DND-41 (cell line): Measurements from ENCODE around the gene VWA2.

Source experiments
- EZH2 ChIP-seq: IDR thresholded peaks from 3 replicates; pipeline ENCODE4 v1.6.1; 2012; ENCODE audit warnings: borderline replicate concordance, low read depth, mild to moderate bottlenecking, moderate library complexity, low read length, inconsistent platforms; ENCODE audit not compliant: severe bottlenecking
- TF ChIP-seq, protein P1 (sequence below): IDR thresholded peaks from 2 replicates; pipeline ENCODE4 v1.5.1; 2012; ENCODE audit warnings: borderline replicate concordance, low read length, moderate library complexity, mild to moderate bottlenecking; ENCODE audit not compliant: poor library complexity, severe bottlenecking; ENCODE audit errors: extremely low read depth

DNA sequence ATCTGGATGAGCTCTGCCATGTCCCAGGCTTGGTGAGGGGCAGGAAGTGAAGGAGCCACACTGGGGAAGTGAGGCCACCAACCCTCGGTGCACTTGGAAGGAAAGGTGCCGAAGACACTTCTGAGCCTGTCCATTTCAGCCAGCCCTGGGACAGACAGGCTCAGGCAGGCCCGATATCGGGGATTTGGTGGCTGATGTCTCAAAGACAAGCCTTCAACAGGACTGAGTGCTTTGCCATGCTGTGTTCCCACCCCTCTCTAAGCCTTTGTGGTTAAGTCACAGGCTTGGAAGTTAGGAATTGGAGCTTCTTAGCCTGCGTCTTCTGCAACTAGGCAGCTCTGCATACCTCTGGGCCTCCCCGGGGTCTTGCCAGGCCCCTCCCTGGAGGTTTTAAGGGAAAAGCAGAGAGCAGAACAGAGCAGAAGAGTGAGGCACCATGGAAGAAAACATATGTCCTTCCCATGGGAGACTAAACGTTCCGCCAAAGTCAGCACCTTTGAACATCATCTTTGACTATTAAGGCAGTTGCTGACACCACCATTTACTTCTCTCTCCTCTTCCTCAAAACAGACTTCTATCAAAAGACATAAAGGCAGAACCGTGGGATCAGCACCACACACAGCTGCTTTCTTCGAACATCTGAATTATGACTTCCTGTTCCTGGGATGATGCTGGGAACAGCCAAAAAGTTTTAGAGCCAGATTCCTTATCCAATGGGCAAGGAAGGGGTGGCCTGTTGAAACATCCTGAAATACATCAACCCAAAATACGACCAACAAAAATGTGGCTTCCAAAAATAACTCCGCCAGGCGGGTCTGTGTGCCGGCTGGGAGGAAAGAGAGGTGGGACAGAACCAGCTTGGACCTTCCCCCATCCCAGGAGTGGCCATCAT is 93.5 kb downstream of the VWA2 start:
- no peak for TF ChIP-seq EZH2
- TF ChIP-seq, protein P1, sequence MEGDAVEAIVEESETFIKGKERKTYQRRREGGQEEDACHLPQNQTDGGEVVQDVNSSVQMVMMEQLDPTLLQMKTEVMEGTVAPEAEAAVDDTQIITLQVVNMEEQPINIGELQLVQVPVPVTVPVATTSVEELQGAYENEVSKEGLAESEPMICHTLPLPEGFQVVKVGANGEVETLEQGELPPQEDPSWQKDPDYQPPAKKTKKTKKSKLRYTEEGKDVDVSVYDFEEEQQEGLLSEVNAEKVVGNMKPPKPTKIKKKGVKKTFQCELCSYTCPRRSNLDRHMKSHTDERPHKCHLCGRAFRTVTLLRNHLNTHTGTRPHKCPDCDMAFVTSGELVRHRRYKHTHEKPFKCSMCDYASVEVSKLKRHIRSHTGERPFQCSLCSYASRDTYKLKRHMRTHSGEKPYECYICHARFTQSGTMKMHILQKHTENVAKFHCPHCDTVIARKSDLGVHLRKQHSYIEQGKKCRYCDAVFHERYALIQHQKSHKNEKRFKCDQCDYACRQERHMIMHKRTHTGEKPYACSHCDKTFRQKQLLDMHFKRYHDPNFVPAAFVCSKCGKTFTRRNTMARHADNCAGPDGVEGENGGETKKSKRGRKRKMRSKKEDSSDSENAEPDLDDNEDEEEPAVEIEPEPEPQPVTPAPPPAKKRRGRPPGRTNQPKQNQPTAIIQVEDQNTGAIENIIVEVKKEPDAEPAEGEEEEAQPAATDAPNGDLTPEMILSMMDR = no peak
